ENCODE results near the gene DDR1. TPM values are rescaled to one million over a fixed set of nuclear protein-coding genes. Genes with fewer than 3 reads are reported as not detected.

The DDR1 gene
- total RNA-seq, 1 experiment from 2014 or later, result 115 TPM

- Histone ChIP-seq H3K27me3 (replicated peaks; ENCODE audit: control insufficient read depth, insufficient read depth, low read length) (no peaks in the 10 kb centered on the region), H3K4me1 (no peaks in the 10 kb centered on the region; the same call in 1 of the 2 replicates), H3K4me3 (ENCODE audit: low read depth, low read length) (no peak overlapping the region), H3K36me3 (ENCODE audit: control insufficient read depth, insufficient read depth, low read length) (no peaks in the 10 kb centered on the region), H3K9me3 (peaks cover 18% of the 10 kb centered on the region)
- no peak for TF ChIP-seq CTCF (IDR thresholded peaks at IDR 0.05; ENCODE audit: insufficient read depth in 1 of 2, low read depth in 1 of 2, low read length in 1 of 2, severe bottlenecking in 1 of 2, unreplicated experiment in 1 of 2)
- BruUV-seq (replicated peaks), result no TSS peak
- no peaks in the 10 kb centered on the region for H3K27me3 Mint-ChIP-seq (ENCODE audit: insufficient read depth, unreplicated experiment)
- no peak overlapping the region for H3K4me3 Mint-ChIP-seq (ENCODE audit: unreplicated experiment)
- CTCF ChIA-PET, result interaction anchor here (0.5 kb wide), 1 partner anchor 408 kb away, joined by 5 read pairs; no protein-coding TSS in a partner anchor
- no peak for DNase-seq
- peaks cover 33% of the 10 kb centered on the region for H3K9me3 Mint-ChIP-seq (ENCODE audit: unreplicated experiment)
- no peaks in the 10 kb centered on the region for H3K4me1 Mint-ChIP-seq (ENCODE audit: low read depth, unreplicated experiment)
- peaks cover 5% of the 10 kb centered on the region for H3K36me3 Mint-ChIP-seq (ENCODE audit: insufficient read depth, unreplicated experiment)
- intact Hi-C loops (cut with micrococcal nuclease; ENCODE audit: unreplicated experiment), result no loop called here
- POLR2A ChIA-PET, result no interaction called here
- H3K27ac Mint-ChIP-seq (ENCODE audit: unreplicated experiment), result no peak overlapping the region
These were observed 8.9 kb upstream of the DDR1 start for GRCh38 chr6:30875244-30876038.

- Mint-ChIP-seq H3K9me3 (ENCODE audit: unreplicated experiment) (peaks cover 26% of the 10 kb centered on the region), H3K36me3 (ENCODE audit: insufficient read depth, unreplicated experiment) (peaks cover 5% of the 10 kb centered on the region), H3K27me3 (ENCODE audit: insufficient read depth, unreplicated experiment) (no peaks in the 10 kb centered on the region), H3K4me1 (ENCODE audit: low read depth, unreplicated experiment) (peaks cover under 1% of the 10 kb centered on the region), H3K27ac (ENCODE audit: unreplicated experiment) (no peak overlapping the region), H3K4me3 (ENCODE audit: unreplicated experiment) (no peak overlapping the region)
- no peak for DNase-seq
- intact Hi-C loops (cut with micrococcal nuclease; ENCODE audit: unreplicated experiment), result no loop called here
- ChIA-PET CTCF (interaction anchor here (0.5 to 1.4 kb wide), 4 partner anchors 33 to 409 kb away, joined by 4 to 6 read pairs (median 4); no protein-coding TSS in a partner anchor), POLR2A (no interaction called here)
- Histone ChIP-seq H3K36me3 (ENCODE audit: control insufficient read depth, insufficient read depth, low read length) (no peaks in the 10 kb centered on the region), H3K27me3 (replicated peaks; ENCODE audit: control insufficient read depth, insufficient read depth, low read length) (no peaks in the 10 kb centered on the region), H3K4me1 (no peaks in the 10 kb centered on the region; the same call in 1 of the 2 replicates), H3K4me3 (ENCODE audit: low read depth, low read length) (no peak overlapping the region), H3K9me3 (peaks cover 11% of the 10 kb centered on the region; the same call in 1 of the 2 replicates)
- no peak for TF ChIP-seq CTCF (IDR thresholded peaks at IDR 0.05; ENCODE audit: insufficient read depth in 1 of 2, low read depth in 1 of 2, low read length in 1 of 2, severe bottlenecking in 1 of 2, unreplicated experiment in 1 of 2)
- BruUV-seq (replicated peaks), result no TSS peak
These were observed 8.1 kb upstream of the DDR1 start for GRCh38 chr6:30876039-30876730.

GRCh38 chr6:30877419-30878262, 6.7 kb upstream of the DDR1 start:
- ChIA-PET CTCF (interaction anchor here (0.6 to 1.4 kb wide), 4 partner anchors 34 to 210 kb away, joined by 4 to 5 read pairs (median 4); no protein-coding TSS in a partner anchor), POLR2A (no interaction called here)
- Histone ChIP-seq H3K36me3 (ENCODE audit: control insufficient read depth, insufficient read depth, low read length) (no peaks in the 10 kb centered on the region), H3K4me3 (ENCODE audit: low read depth, low read length) (peak overlapping the region; percentile 10; the same call in 1 of the 2 replicates), H3K9me3 (no peaks in the 10 kb centered on the region; the same call in 1 of the 2 replicates), H3K4me1 (peaks cover 12% of the 10 kb centered on the region), H3K27me3 (replicated peaks; ENCODE audit: control insufficient read depth, insufficient read depth, low read length) (no peaks in the 10 kb centered on the region)
- H3K36me3 Mint-ChIP-seq (ENCODE audit: insufficient read depth, unreplicated experiment), result no peaks in the 10 kb centered on the region
- H3K27ac Mint-ChIP-seq (ENCODE audit: unreplicated experiment), result no peak overlapping the region
- no TSS peak for BruUV-seq (replicated peaks)
- H3K9me3 Mint-ChIP-seq (ENCODE audit: unreplicated experiment), result peaks cover 11% of the 10 kb centered on the region
- H3K4me3 Mint-ChIP-seq (ENCODE audit: unreplicated experiment), result peak overlapping the region; percentile 30
- TF ChIP-seq CTCF (IDR thresholded peaks at IDR 0.05; ENCODE audit: insufficient read depth in 1 of 2, low read depth in 1 of 2, low read length in 1 of 2, severe bottlenecking in 1 of 2, unreplicated experiment in 1 of 2), result peak; percentile 89 to 90
- peaks cover 13% of the 10 kb centered on the region for H3K4me1 Mint-ChIP-seq (ENCODE audit: low read depth, unreplicated experiment)
- intact Hi-C loops (cut with micrococcal nuclease; ENCODE audit: unreplicated experiment), result loop anchor here (1.0 kb wide), 3 partner anchors 33 to 133 kb away; partner anchors contain the start of gene IER3
- DNase-seq, result peak; percentile 86
- no peaks in the 10 kb centered on the region for H3K27me3 Mint-ChIP-seq (ENCODE audit: insufficient read depth, unreplicated experiment)

Data from Caco-2 (cell line).